Epithelial cell of esophagus (primary cell): Measurements from ENCODE around the gene TMEM209.

Experiments
- DNase-seq: peaks from one replicate; pipeline ENCODE4 v3.0.0; 2010; ENCODE audit warnings: low read depth
- H3K4me3 ChIP-seq: 2 replicates; pipeline ENCODE4 v1.5.1; 2011; ENCODE audit warnings: mild to moderate bottlenecking, low read length, control low read depth
- TF ChIP-seq, protein P1 (sequence below): IDR thresholded peaks from 2 replicates; pipeline ENCODE4 v1.5.1; 2011; ENCODE audit warnings: low read depth, mild to moderate bottlenecking, low read length, control low read depth, inconsistent platforms; ENCODE audit not compliant: insufficient read depth; ENCODE audit errors: missing control alignments

Gene TMEM209

GRCh38 chr7:130157700-130158099 is 47.5 kb downstream of the TMEM209 start:
- DNase-seq = no peak
- TF ChIP-seq, protein P1, sequence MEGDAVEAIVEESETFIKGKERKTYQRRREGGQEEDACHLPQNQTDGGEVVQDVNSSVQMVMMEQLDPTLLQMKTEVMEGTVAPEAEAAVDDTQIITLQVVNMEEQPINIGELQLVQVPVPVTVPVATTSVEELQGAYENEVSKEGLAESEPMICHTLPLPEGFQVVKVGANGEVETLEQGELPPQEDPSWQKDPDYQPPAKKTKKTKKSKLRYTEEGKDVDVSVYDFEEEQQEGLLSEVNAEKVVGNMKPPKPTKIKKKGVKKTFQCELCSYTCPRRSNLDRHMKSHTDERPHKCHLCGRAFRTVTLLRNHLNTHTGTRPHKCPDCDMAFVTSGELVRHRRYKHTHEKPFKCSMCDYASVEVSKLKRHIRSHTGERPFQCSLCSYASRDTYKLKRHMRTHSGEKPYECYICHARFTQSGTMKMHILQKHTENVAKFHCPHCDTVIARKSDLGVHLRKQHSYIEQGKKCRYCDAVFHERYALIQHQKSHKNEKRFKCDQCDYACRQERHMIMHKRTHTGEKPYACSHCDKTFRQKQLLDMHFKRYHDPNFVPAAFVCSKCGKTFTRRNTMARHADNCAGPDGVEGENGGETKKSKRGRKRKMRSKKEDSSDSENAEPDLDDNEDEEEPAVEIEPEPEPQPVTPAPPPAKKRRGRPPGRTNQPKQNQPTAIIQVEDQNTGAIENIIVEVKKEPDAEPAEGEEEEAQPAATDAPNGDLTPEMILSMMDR = no peak
- H3K4me3 ChIP-seq = no peak overlapping the region

DNA sequence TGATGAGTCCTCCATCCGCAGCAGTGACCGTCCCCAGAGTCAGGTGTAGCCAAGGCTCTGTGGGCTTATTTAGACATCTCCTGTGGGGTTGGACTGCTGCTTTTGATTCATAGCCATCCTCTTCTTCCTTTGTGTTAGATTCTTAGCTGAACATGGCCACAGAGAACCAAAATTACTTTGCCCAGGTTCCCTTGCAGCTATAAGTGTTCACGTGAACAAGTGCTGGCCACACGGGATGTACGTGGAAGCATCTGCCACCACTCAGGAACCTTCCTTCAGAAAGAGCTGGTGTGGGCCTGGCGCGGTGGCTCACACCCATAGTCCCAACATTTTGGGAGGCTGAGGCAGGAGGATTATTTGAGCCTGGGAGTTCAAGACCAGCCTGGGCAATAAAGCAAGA is 49.1 kb downstream of the TMEM209 start:
- TF ChIP-seq, protein P1 = no peak
- H3K4me3 ChIP-seq = no peak overlapping the region
- no peak for DNase-seq

DNA sequence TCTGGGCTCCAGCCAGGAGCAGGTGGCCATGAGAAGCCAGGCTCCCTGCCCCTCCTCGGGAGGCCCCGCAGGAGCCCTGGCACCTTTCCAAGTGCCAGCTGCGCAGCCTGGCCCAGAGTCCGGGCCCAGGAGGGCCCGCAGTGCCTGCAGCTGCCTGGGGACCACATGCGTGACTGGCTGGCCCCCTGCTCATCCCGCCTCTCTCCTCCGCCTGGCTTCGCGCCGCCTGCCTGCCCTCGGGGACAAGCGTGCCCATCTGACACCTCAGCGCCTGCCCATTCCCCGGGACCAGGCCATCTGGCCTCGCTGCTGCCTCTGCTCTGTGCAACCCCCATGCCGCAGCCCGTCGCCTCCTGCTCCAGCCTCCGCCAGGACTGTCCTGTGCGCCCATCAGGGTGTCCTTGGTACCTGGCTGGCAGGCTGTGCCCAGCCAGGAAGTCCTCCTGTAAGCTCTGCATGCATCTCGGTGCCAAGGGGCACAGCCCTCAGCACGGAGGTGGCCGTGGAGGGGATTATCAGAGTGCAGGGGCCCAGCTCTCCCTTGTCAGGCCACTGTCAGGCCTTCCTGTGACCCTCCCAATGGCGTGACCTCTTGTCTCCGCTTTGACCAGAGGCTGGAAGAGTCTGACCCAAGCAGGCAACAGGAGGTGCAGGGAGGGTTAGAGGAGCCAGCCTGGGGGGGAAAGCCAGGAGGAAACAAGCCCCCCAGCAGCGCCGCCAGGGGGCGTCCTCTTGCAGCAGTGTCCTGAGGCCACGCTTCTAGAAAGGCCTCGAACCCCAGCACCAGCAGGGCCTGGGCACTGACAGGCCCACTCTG is 50.5 kb downstream of the TMEM209 start:
- TF ChIP-seq, protein P1 = no peak
- no peak overlapping the region for H3K4me3 ChIP-seq
- DNase-seq = no peak

GRCh38 chr7:130154131-130154500 is 51.1 kb downstream of the TMEM209 start:
- no peak overlapping the region for H3K4me3 ChIP-seq
- TF ChIP-seq, protein P1 = no peak
- DNase-seq = no peak

DNA sequence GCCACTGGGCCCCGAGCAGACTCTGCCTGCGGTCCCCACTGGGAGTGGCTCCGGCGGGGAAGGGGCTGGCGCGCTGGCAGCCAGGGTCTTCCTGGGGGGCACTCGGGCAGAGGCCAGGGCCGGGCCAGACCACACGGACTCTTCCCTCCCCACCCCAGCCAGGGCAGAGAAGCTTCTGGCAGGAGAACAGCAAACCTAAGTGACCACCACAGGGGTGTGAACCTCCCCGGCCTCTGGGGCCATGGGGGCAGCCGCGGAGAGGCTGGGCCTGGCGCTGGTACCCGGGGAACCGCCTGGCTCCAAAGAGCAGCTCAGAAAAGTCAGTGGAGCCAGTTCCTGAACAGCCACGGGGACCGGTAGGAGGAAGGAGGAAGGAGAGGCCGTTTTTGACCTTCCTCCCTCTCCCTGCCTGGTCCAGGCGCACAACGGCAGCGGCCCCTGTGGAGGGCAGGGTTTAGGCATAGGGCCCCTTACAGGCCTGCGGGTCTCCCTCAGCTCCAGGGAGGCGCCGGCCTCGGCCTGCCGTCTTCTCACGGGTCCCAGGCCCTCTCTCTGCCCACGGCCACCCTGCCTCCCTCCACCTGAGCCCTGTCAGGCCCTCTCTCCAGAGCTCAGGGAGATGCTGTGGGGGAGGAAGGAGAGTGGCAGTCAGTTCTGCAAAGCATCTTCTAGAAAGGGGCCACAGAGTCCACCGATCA is 51.8 kb downstream of the TMEM209 start:
- DNase-seq = no peak
- TF ChIP-seq, protein P1 = no peak
- no peak overlapping the region for H3K4me3 ChIP-seq

- no peak for DNase-seq
- no peak overlapping the region for H3K4me3 ChIP-seq
- TF ChIP-seq, protein P1 = no peak
Measured at GRCh38 chr7:130152493-130153210, 52.6 kb downstream of the TMEM209 start.
